ENCODE measurements around the gene RHOC.

DNA sequence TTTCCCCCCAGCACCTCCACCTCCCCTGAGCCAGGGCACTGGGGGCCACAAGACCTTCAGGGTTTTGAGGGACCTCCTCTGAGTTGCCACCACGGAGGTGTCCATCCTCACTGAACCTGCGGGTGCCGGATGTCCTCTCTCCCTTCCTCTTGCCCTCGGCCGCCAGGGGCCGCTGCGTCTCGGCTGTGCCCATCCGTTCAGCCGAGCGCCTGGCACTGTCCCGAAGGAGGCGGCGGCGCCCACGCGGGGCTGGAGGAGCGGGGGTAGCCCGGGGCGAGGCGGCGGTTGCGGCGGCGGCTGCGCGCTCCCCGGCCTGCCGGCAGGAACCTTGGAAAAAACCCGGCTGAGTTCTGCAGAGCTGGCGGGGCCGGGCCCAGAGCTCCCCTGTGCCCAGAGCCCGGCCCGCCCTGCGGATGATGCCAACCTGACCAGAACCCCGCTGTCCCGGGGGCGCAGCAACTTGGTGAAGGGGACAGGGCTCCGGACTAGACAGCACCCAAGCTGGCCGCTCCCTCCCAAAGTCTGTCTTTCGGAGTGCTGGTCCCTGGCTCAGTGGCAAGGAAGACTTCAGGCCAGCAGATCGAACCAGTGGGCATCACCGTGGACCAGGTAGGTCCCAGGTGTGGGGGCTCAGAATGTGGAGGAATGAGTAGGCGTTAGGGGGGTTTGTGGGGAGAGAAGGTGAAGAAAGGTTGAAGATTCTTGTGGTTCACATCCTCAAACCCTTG is 11.9 kb upstream of the RHOC start:
- TF ChIP-seq, protein P1, sequence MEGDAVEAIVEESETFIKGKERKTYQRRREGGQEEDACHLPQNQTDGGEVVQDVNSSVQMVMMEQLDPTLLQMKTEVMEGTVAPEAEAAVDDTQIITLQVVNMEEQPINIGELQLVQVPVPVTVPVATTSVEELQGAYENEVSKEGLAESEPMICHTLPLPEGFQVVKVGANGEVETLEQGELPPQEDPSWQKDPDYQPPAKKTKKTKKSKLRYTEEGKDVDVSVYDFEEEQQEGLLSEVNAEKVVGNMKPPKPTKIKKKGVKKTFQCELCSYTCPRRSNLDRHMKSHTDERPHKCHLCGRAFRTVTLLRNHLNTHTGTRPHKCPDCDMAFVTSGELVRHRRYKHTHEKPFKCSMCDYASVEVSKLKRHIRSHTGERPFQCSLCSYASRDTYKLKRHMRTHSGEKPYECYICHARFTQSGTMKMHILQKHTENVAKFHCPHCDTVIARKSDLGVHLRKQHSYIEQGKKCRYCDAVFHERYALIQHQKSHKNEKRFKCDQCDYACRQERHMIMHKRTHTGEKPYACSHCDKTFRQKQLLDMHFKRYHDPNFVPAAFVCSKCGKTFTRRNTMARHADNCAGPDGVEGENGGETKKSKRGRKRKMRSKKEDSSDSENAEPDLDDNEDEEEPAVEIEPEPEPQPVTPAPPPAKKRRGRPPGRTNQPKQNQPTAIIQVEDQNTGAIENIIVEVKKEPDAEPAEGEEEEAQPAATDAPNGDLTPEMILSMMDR (IDR thresholded peaks at IDR 0.05), result peak; percentile 71 to 88 (median 82)
- TF ChIP-seq POLR2A (IDR thresholded peaks at IDR 0.05), result no peak

Measured in prostate gland (tissue), 2 donors.